HG02884 (cell line): ENCODE data around the gene FNDC10.
"Not testable (repeated sequence)": the region's sequence is repeated elsewhere in the genome, so short reads cannot be mapped to it uniquely, and the experiment has no call there.

Experiments used
- ATAC-seq: cut with Tn5 transposase; IDR thresholded peaks from one replicate; pipeline ENCODE4 v1.9.1; 2021; ENCODE audit warnings: mild to moderate bottlenecking, moderate library complexity; ENCODE audit not compliant: unreplicated experiment

Gene FNDC10

GRCh38 chr1:1599935-1600860 is at the start of gene FNDC10:
FNDC10 (minus strand) TSS chr1:1600135; CDS start chr1:1600015, 120 bp downstream.
- ATAC-seq, result no peak

- ATAC-seq, result not testable (repeated sequence)
Observed at GRCh38 chr1:1648265-1648664, 48.3 kb upstream of the FNDC10 start.

- not testable (repeated sequence) for ATAC-seq
Observed at GRCh38 chr1:1647567-1648241, 47.8 kb upstream of the FNDC10 start.

- ATAC-seq, result not testable (repeated sequence)
Observed at GRCh38 chr1:1646326-1646725, 46.4 kb upstream of the FNDC10 start.

GRCh38 chr1:1640711-1641461 is 41.0 kb upstream of the FNDC10 start:
- not testable (repeated sequence) for ATAC-seq

GRCh38 chr1:1640081-1640480 is 40.1 kb upstream of the FNDC10 start:
- not testable (repeated sequence) for ATAC-seq

- ATAC-seq, result not testable (repeated sequence)
Observed at GRCh38 chr1:1639368-1639767, 39.4 kb upstream of the FNDC10 start.

GRCh38 chr1:1638528-1638927 is 38.6 kb upstream of the FNDC10 start:
- ATAC-seq, result not testable (repeated sequence)

- not testable (repeated sequence) for ATAC-seq
Observed at GRCh38 chr1:1637479-1637875, 37.5 kb upstream of the FNDC10 start.

GRCh38 chr1:1636621-1637478 is 36.9 kb upstream of the FNDC10 start:
- not testable (repeated sequence) for ATAC-seq

GRCh38 chr1:1634613-1635012 is 34.7 kb upstream of the FNDC10 start:
- not testable (repeated sequence) for ATAC-seq

GRCh38 chr1:1633409-1633808 is 33.5 kb upstream of the FNDC10 start:
- not testable (repeated sequence) for ATAC-seq

GRCh38 chr1:1631782-1632420 is 32.0 kb upstream of the FNDC10 start, which contains the start of gene MMP23B:
MMP23B (plus strand) TSS chr1:1632173; CDS start chr1:1632219, 46 bp downstream.
- no peak for ATAC-seq

GRCh38 chr1:1630965-1631781 is 31.2 kb upstream of the FNDC10 start:
- ATAC-seq, result no peak

GRCh38 chr1:1630191-1630964 is 30.4 kb upstream of the FNDC10 start:
- no peak for ATAC-seq

GRCh38 chr1:1629430-1630190 is 29.7 kb upstream of the FNDC10 start:
- no peak for ATAC-seq

- ATAC-seq, result no peak
Observed at GRCh38 chr1:1628754-1629429, 29.0 kb upstream of the FNDC10 start.
